ENCODE data around the gene ITPA. TPM values are rescaled to one million over a fixed set of nuclear protein-coding genes. Genes with fewer than 3 reads are reported as not detected.

The ITPA gene
- total and polyA plus RNA-seq, 2 donors (not counting 1 experiment from before 2014, with no cell fraction given): 55.5 to 65.6 TPM

DNA sequence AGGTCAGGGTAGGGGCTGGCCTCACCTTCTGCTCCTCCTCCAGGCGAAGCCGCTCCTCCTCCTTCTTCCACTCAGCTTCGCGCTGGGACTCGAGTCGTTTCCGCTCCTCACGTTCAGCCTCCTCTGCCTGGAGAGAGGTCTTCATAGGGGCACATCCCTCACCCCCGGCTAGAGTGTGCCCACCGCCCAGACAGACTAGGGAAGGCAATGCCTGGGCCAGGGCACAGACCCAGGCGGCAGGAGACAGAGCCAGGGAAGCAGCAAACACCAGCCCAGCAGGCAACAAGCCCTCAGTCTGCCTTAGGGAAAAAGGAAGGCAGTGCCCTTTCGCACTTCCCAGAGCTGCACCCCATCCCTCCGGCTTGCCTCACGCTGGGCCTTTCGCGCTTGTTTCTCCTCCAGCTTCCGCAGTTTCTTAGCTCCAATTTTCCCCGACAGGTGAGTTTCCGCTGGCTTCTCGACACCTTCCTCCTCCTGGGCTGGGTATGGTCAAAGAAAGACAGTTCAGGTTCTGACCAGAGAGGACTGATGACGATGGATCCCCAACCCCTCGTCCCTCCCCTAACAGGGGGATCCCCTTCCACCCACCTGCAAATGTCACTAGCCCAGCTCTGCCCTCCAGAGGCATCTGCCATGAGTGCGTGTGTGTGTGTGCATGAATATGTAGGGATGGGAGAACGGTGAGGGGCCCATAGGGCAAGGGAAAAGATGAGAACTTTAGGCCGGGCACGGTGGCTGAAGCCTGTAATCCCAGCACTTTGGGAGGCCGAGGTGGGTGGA lies 9.1 kb upstream of the ITPA start:
- Mint-ChIP-seq H3K27me3 (no peaks in the 10 kb centered on the region), H3K27ac (no peak overlapping the region), H3K4me3 (no peak overlapping the region), H3K4me1 (peaks cover 13% of the 10 kb centered on the region), H3K9me3 (ENCODE audit: insufficient read depth) (no peaks in the 10 kb centered on the region)
- Histone ChIP-seq H3K36me3 (replicated peaks in 1 of 2; ENCODE audit: control extremely low read depth in 1 of 2, control insufficient read depth in 1 of 2, extremely low read depth in 1 of 2, insufficient read depth in 2 of 2, low read length in 1 of 2) (peaks cover 4 to 36% of the 10 kb centered on the region in 2 experiments), H3K4me2 (replicated peaks; ENCODE audit: low read depth, low read length, poor library complexity, severe bottlenecking) (no peak overlapping the region), H4K20me1 (ENCODE audit: control insufficient read depth, insufficient read depth, low read length, poor library complexity, severe bottlenecking) (peaks cover 4% of the 10 kb centered on the region), H3K27ac (ENCODE audit: low read length in 2 of 2) (no peak overlapping the region), H3K9me3 (ENCODE audit: control extremely low read depth in 1 of 3, control insufficient read depth in 2 of 3, insufficient read depth in 1 of 3, low read length in 2 of 3) (no peaks in the 10 kb centered on the region), H3K27me3 (replicated peaks in 1 of 4; ENCODE audit: control extremely low read depth in 1 of 4, control insufficient read depth in 3 of 4, insufficient read depth in 4 of 4, low read length in 3 of 4) (no peaks in the 10 kb centered on the region), H2AFZ (ENCODE audit: insufficient read depth, low read depth, low read length, poor library complexity, severe bottlenecking) (no peak overlapping the region), H3K9ac (ENCODE audit: low read length) (no peak overlapping the region), H3K4me3 (ENCODE audit: control extremely low read depth in 1 of 5, extremely low read depth in 1 of 5, insufficient read depth in 1 of 5, low read depth in 2 of 5, low read length in 4 of 5) (no peak overlapping the region), H3K79me2 (ENCODE audit: control insufficient read depth, insufficient read depth, low read length) (peaks cover 28% of the 10 kb centered on the region), H3K4me1 (ENCODE audit: control insufficient read depth in 2 of 2, insufficient read depth in 2 of 2, low read length in 2 of 2) (peaks cover 8 to 11% of the 10 kb centered on the region in 2 donors)
- no peak for TF ChIP-seq EZH2 (IDR thresholded peaks at IDR 0.05; ENCODE audit: borderline replicate concordance, insufficient read depth, low read depth, low read length, poor library complexity, severe bottlenecking)
- TF ChIP-seq, protein P1, sequence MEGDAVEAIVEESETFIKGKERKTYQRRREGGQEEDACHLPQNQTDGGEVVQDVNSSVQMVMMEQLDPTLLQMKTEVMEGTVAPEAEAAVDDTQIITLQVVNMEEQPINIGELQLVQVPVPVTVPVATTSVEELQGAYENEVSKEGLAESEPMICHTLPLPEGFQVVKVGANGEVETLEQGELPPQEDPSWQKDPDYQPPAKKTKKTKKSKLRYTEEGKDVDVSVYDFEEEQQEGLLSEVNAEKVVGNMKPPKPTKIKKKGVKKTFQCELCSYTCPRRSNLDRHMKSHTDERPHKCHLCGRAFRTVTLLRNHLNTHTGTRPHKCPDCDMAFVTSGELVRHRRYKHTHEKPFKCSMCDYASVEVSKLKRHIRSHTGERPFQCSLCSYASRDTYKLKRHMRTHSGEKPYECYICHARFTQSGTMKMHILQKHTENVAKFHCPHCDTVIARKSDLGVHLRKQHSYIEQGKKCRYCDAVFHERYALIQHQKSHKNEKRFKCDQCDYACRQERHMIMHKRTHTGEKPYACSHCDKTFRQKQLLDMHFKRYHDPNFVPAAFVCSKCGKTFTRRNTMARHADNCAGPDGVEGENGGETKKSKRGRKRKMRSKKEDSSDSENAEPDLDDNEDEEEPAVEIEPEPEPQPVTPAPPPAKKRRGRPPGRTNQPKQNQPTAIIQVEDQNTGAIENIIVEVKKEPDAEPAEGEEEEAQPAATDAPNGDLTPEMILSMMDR (IDR thresholded peaks at IDR 0.05): no peak
- 98% methylated on average over 16 of the region's 27 CpGs for WGBS (ENCODE audit: insufficient coverage)
- ChIA-PET POLR2A (no interaction called here), CTCF (no interaction called here)
- ATAC-seq (ENCODE audit: low read depth): no peak
- intact Hi-C loops (cut with micrococcal nuclease): loop anchor here (5.0 kb wide), 1 partner anchor 43 kb away; the partner anchor contains the start of genes FASTKD5 and UBOX5
- no peak for DNase-seq

DNA sequence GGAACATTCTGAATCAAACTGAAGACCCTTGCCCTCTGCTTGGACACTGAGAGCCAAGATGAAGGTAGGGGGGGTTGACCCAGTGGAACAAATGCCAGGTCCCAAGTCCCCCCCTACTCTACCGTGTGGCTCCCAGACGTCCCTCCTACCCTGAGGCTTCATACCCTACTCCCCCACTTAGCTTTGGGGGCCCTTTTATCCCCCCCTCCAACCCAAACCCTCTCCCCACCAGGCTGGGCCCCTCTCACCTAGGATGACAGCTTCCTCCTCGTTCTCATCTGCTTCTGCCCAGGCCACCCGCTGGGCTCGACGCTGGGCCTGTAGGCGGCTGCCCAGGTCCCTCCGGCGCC lies 6.4 kb upstream of the ITPA start:
- ChIA-PET CTCF (interaction anchor here (1.0 kb wide), 1 partner anchor 11 kb away, joined by 3 read pairs; no protein-coding TSS in a partner anchor), POLR2A (no interaction called here)
- Histone ChIP-seq H4K20me1 (ENCODE audit: control insufficient read depth, insufficient read depth, low read length, poor library complexity, severe bottlenecking) (peaks cover 4% of the 10 kb centered on the region), H2AFZ (ENCODE audit: insufficient read depth, low read depth, low read length, poor library complexity, severe bottlenecking) (no peak overlapping the region), H3K4me2 (replicated peaks; ENCODE audit: low read depth, low read length, poor library complexity, severe bottlenecking) (peak overlapping the region; percentile 94), H3K27me3 (replicated peaks in 1 of 4; ENCODE audit: control extremely low read depth in 1 of 4, control insufficient read depth in 3 of 4, insufficient read depth in 4 of 4, low read length in 3 of 4) (no peaks in the 10 kb centered on the region), H3K36me3 (replicated peaks in 1 of 2; ENCODE audit: control extremely low read depth in 1 of 2, control insufficient read depth in 1 of 2, extremely low read depth in 1 of 2, insufficient read depth in 2 of 2, low read length in 1 of 2) (peaks cover 3 to 20% of the 10 kb centered on the region in 2 experiments), H3K4me3 (ENCODE audit: control extremely low read depth in 1 of 5, extremely low read depth in 1 of 5, insufficient read depth in 1 of 5, low read depth in 2 of 5, low read length in 4 of 5) (peak overlapping the region in 2 of 5 experiments; percentile 82 to 87), H3K4me1 (ENCODE audit: control insufficient read depth in 2 of 2, insufficient read depth in 2 of 2, low read length in 2 of 2) (peaks cover 8 to 11% of the 10 kb centered on the region in 2 donors), H3K27ac (ENCODE audit: low read length in 2 of 2) (peak overlapping the region in 1 of 2 donors; percentile 80), H3K9me3 (ENCODE audit: control extremely low read depth in 1 of 3, control insufficient read depth in 2 of 3, insufficient read depth in 1 of 3, low read length in 2 of 3) (no peaks in the 10 kb centered on the region), H3K9ac (ENCODE audit: low read length) (peak overlapping the region; percentile 90), H3K79me2 (ENCODE audit: control insufficient read depth, insufficient read depth, low read length) (peaks cover 28% of the 10 kb centered on the region)
- ATAC-seq (ENCODE audit: low read depth) (no peak), DNase-seq (no peak)
- Mint-ChIP-seq H3K4me3 (peak overlapping the region; percentile 64), H3K9me3 (ENCODE audit: insufficient read depth) (no peaks in the 10 kb centered on the region), H3K27me3 (no peaks in the 10 kb centered on the region), H3K27ac (no peak overlapping the region), H3K4me1 (peaks cover 13% of the 10 kb centered on the region)
- intact Hi-C loops (cut with micrococcal nuclease): loop anchor here (5.0 kb wide), 1 partner anchor 46 kb away; the partner anchor contains the start of genes FASTKD5 and UBOX5
- TF ChIP-seq, protein P1 (IDR thresholded peaks at IDR 0.05): no peak
- TF ChIP-seq EZH2 (IDR thresholded peaks at IDR 0.05; ENCODE audit: borderline replicate concordance, insufficient read depth, low read depth, low read length, poor library complexity, severe bottlenecking): no peak
- WGBS (ENCODE audit: insufficient coverage): 74% methylated on average over 9 of the region's 9 CpGs

Data from B cell (primary cell).